Neural crest cell (in vitro differentiated cells): Measurements from ENCODE around the gene RALB. TPM values are rescaled to one million over a fixed set of nuclear protein-coding genes. Genes with fewer than 3 reads are reported as not detected.

Experiments used
- DNase-seq: peaks from one replicate; pipeline ENCODE4 v3.0.0; 2021; ENCODE audit warnings: low read depth, mixed read lengths, low spot score
- H3K27ac Mint-ChIP-seq: one replicate; pipeline ENCODE4 v1.8.0; 2021; ENCODE audit warnings: mild to moderate bottlenecking, mixed read lengths; ENCODE audit not compliant: unreplicated experiment
- H3K27me3 Mint-ChIP-seq: 2 replicates; pipeline ENCODE4 v1.8.0; 2021; ENCODE audit warnings: low read depth, mild to moderate bottlenecking, mixed read lengths
- H3K36me3 Mint-ChIP-seq: 2 replicates; pipeline ENCODE4 v1.8.0; 2021; ENCODE audit warnings: low read depth, mild to moderate bottlenecking, mixed read lengths
- H3K4me1 Mint-ChIP-seq: 2 replicates; pipeline ENCODE4 v1.8.0; 2021; ENCODE audit warnings: mixed read lengths
- H3K4me3 Mint-ChIP-seq: one replicate; pipeline ENCODE4 v1.8.0; 2021; ENCODE audit warnings: mild to moderate bottlenecking, mixed read lengths
- H3K9me3 Mint-ChIP-seq: 2 replicates; pipeline ENCODE4 v1.8.0; 2021; ENCODE audit warnings: mixed read lengths
- total RNA-seq: library from RNA; stranded (reverse); gene quantifications from 2 replicates; pipeline ENCODE4 v1.2.1, GENCODE V29; 2021
- TF ChIP-seq, protein P1 (sequence below): fragments of 200-600 bp; sonication (generic); conservative IDR thresholded peaks from 2 replicates; pipeline ENCODE4 v1.5.0; 2021; ENCODE audit warnings: antibody characterized with exemption, mild to moderate bottlenecking

RALB gene
- total RNA-seq, 1 donor from 2014 or later = 29.3 TPM

DNA sequence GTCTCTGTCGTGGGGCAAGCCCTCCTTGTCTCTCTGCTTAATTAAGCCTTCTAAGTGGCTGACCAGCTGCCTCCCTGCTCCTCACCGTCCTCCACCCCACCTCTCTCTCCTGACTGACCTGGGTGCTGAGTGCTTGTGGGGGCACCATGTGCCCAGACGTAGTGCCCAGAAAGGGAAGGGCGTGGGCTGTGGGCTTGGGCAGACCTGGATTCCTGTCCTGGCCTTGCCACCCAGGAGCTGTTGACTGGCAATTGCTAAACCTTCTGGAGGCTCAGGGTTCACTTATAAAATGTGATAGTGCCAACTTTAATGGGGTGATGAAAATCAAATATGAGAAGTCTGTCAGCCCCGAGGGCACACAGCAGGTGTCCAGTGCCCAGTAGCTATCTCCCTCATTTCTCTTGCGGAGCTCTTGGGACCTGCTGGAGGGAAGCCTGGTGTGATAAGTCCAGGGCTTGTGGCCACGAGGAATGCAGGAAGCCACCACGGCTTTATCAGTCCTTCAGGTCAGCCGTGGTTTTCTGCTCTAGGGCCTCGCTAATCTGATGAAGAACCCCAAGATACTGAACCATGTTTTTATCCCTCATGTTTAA lies 71.3 kb downstream of the RALB start:
- DNase-seq = no peak
- H3K9me3 Mint-ChIP-seq = no peaks in the 10 kb centered on the region
- no peaks in the 10 kb centered on the region for H3K4me1 Mint-ChIP-seq
- TF ChIP-seq, protein P1, sequence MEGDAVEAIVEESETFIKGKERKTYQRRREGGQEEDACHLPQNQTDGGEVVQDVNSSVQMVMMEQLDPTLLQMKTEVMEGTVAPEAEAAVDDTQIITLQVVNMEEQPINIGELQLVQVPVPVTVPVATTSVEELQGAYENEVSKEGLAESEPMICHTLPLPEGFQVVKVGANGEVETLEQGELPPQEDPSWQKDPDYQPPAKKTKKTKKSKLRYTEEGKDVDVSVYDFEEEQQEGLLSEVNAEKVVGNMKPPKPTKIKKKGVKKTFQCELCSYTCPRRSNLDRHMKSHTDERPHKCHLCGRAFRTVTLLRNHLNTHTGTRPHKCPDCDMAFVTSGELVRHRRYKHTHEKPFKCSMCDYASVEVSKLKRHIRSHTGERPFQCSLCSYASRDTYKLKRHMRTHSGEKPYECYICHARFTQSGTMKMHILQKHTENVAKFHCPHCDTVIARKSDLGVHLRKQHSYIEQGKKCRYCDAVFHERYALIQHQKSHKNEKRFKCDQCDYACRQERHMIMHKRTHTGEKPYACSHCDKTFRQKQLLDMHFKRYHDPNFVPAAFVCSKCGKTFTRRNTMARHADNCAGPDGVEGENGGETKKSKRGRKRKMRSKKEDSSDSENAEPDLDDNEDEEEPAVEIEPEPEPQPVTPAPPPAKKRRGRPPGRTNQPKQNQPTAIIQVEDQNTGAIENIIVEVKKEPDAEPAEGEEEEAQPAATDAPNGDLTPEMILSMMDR = no peak
- H3K27me3 Mint-ChIP-seq = peaks cover 6% of the 10 kb centered on the region
- no peak overlapping the region for H3K27ac Mint-ChIP-seq
- no peaks in the 10 kb centered on the region for H3K36me3 Mint-ChIP-seq
- H3K4me3 Mint-ChIP-seq = no peak overlapping the region

DNA sequence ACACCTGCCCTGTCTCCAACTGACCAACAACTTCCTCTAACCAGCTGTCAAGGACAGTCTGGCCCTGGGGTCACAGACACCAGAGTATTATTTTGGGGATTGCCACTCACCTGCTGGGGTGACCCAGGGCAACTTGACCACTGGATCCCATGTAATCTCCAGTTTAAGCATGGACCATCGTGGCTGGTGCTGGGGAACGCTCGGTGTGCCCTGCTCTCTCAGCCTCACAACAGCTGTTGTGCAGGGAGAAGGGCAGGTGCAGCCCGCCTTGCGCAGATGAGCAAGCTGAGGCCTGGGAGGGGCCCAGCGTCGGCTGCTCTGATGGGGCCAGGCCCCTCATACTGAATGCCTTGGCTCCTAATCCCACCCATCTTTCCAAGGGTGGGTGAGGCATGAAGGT lies 72.3 kb downstream of the RALB start:
- H3K4me3 Mint-ChIP-seq = no peak overlapping the region
- H3K27ac Mint-ChIP-seq = no peak overlapping the region
- DNase-seq = no peak
- H3K27me3 Mint-ChIP-seq = peaks cover 6% of the 10 kb centered on the region
- no peaks in the 10 kb centered on the region for H3K36me3 Mint-ChIP-seq
- H3K4me1 Mint-ChIP-seq = no peaks in the 10 kb centered on the region
- H3K9me3 Mint-ChIP-seq = no peaks in the 10 kb centered on the region
- TF ChIP-seq, protein P1 = no peak

DNA sequence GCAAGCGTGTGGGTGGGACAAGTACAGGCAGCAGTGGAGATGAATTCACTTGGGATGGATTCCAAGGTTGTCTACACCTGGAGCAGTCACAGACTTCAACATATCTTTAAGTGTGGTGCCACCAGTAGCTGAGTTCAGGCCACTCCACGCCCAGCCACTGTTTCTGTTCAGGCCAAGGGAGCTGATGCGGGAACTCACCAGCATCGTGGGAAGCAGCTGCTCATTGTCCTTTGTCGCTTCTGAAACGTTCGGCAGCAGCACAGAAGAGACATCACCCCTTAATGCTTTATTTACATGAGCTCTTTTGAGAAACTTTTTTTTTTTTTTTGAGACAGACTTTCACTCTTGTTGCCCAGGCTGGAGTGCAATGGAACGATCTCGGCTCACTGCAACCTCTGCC lies 73.4 kb downstream of the RALB start:
- DNase-seq = no peak
- Mint-ChIP-seq H3K9me3 (no peaks in the 10 kb centered on the region), H3K36me3 (no peaks in the 10 kb centered on the region), H3K4me3 (no peak overlapping the region), H3K27ac (no peak overlapping the region), H3K4me1 (no peaks in the 10 kb centered on the region), H3K27me3 (peaks cover 10% of the 10 kb centered on the region)
- TF ChIP-seq, protein P1 = no peak

DNA sequence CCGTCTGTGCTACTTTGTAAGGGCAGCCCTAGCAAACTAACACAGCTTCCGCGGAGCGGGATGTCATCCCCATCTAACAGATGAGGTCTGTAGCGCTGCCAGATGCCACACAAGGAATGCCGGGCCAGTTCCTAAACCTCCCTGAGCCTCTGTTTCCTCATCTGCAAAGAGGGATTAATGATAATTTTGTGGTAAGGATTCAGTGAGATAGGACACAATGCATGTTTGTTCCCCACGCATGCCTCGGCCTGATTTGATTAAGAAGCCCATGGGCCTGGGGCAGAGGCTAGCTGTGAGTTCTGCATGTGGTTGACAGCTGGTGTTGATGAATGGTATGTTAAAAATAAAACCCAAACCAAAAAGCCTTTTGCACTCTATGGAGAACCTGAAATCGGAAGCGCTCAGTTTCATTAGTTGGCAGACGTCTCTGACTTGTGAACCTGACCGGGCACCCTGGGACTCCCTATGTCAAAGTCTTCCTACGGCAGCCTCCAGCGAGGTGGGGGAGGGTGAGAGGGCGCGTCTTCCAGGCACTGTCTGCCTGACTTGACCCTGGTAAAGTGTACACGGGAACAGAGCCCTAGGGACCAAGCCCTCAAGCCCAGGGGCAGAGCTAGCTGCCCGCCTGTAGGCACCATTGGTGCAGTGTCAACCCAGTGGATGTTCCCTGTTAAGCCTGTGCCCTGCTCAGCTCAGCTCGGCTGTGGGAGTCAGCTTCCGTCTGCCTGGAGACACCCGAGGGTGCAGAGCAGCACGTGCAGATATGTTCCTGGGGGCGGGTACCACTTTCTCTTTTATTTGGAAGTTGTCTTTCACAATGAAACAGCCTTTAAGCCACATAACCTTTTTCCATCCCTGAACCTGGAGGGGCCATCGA lies 78.5 kb downstream of the RALB start:
- peaks cover 3% of the 10 kb centered on the region for H3K36me3 Mint-ChIP-seq

DNA sequence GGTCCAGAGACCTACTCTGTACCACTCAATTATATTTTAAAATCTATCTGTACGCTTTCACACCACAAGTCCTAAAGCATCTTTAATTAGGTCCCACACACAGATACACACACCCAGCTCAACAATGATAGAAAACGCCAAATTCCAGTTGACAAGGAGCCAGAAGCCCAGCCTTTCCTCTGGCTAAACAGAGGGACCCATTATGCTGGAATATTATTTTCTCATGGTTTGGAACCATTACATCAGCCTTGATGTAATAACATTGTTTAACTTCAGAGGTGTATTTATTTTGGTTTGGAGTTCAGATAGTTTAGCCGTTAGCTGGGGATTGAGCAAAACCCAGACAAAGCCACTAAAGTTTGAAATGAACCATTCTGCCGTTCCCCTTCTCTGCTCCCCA lies 79.3 kb downstream of the RALB start:
- H3K27ac Mint-ChIP-seq = no peak overlapping the region
- no peak overlapping the region for H3K4me3 Mint-ChIP-seq
- H3K36me3 Mint-ChIP-seq = peaks cover 3% of the 10 kb centered on the region
- no peak for DNase-seq
- peaks cover 11% of the 10 kb centered on the region for H3K27me3 Mint-ChIP-seq
- H3K9me3 Mint-ChIP-seq = peaks cover 2% of the 10 kb centered on the region
- TF ChIP-seq, protein P1 = no peak
- H3K4me1 Mint-ChIP-seq = no peaks in the 10 kb centered on the region

More for the DNA sequence above, 78.5 kb downstream of the RALB start:
- Mint-ChIP-seq H3K27me3 (peaks cover 11% of the 10 kb centered on the region), H3K27ac (no peak overlapping the region), H3K4me1 (no peaks in the 10 kb centered on the region), H3K9me3 (peaks cover 2% of the 10 kb centered on the region), H3K4me3 (no peak overlapping the region)
- no peak for DNase-seq
- TF ChIP-seq, protein P1 = no peak
